ENCODE measurements around the gene MYH6.

The MYH6 gene

GRCh38 chr14:23381871-23382270, 26.2 kb downstream of the MYH6 start:
- TF ChIP-seq POLR2AphosphoS5 (IDR thresholded peaks at IDR 0.05; ENCODE audit: borderline replicate concordance, low read depth, low read length): no peak
- no peak for TF ChIP-seq EZH2 (IDR thresholded peaks at IDR 0.05)
- TF ChIP-seq FOXP2 (optimal IDR thresholded peaks at IDR 0.05; ENCODE audit: control extremely low read depth, extremely low read length, insufficient read depth): no peak
- no peaks in the 10 kb centered on the region for H3K9me3 ChIP-seq (ENCODE audit: low read depth, low read length)
- H3K4me3 ChIP-seq: no peak overlapping the region
- no peak overlapping the region for H3K27ac ChIP-seq
- no peak for DNase-seq (ENCODE audit: low read depth, low spot score)
- H3K9ac ChIP-seq (ENCODE audit: insufficient read length): no peak overlapping the region
- no peaks in the 10 kb centered on the region for H3K36me3 ChIP-seq (ENCODE audit: insufficient read depth, low read length)

- H3K36me3 ChIP-seq (ENCODE audit: insufficient read depth, low read length): no peaks in the 10 kb centered on the region
These were observed 27.1 kb downstream of the MYH6 start for GRCh38 chr14:23380976-23381375.

GRCh38 chr14:23380197-23380914, 27.7 kb downstream of the MYH6 start:
- Histone ChIP-seq H3K36me3 (ENCODE audit: insufficient read depth, low read length) (no peaks in the 10 kb centered on the region), H3K9me3 (ENCODE audit: low read depth, low read length) (no peaks in the 10 kb centered on the region), H3K4me3 (no peak overlapping the region), H3K27ac (no peak overlapping the region), H3K9ac (ENCODE audit: insufficient read length) (no peak overlapping the region)
- TF ChIP-seq POLR2AphosphoS5 (IDR thresholded peaks at IDR 0.05; ENCODE audit: borderline replicate concordance, low read depth, low read length) (no peak), EZH2 (IDR thresholded peaks at IDR 0.05) (no peak), FOXP2 (optimal IDR thresholded peaks at IDR 0.05; ENCODE audit: control extremely low read depth, extremely low read length, insufficient read depth) (no peak)
- DNase-seq (ENCODE audit: low read depth, low spot score): no peak

More at GRCh38 chr14:23380976-23381375, 27.1 kb downstream of the MYH6 start:
- Histone ChIP-seq H3K27ac (no peak overlapping the region), H3K9ac (ENCODE audit: insufficient read length) (no peak overlapping the region), H3K4me3 (no peak overlapping the region), H3K9me3 (ENCODE audit: low read depth, low read length) (no peaks in the 10 kb centered on the region)
- DNase-seq (ENCODE audit: low read depth, low spot score): no peak
- TF ChIP-seq FOXP2 (optimal IDR thresholded peaks at IDR 0.05; ENCODE audit: control extremely low read depth, extremely low read length, insufficient read depth) (no peak), POLR2AphosphoS5 (IDR thresholded peaks at IDR 0.05; ENCODE audit: borderline replicate concordance, low read depth, low read length) (no peak), EZH2 (IDR thresholded peaks at IDR 0.05) (no peak)

GRCh38 chr14:23379366-23380196, 28.5 kb downstream of the MYH6 start:
- Histone ChIP-seq H3K27ac (no peak overlapping the region), H3K9me3 (ENCODE audit: low read depth, low read length) (no peaks in the 10 kb centered on the region), H3K4me3 (no peak overlapping the region), H3K9ac (ENCODE audit: insufficient read length) (no peak overlapping the region), H3K36me3 (ENCODE audit: insufficient read depth, low read length) (no peaks in the 10 kb centered on the region)
- TF ChIP-seq FOXP2 (optimal IDR thresholded peaks at IDR 0.05; ENCODE audit: control extremely low read depth, extremely low read length, insufficient read depth) (no peak), POLR2AphosphoS5 (IDR thresholded peaks at IDR 0.05; ENCODE audit: borderline replicate concordance, low read depth, low read length) (no peak), EZH2 (IDR thresholded peaks at IDR 0.05) (no peak)
- no peak for DNase-seq (ENCODE audit: low read depth, low spot score)

- DNase-seq (ENCODE audit: low read depth, low spot score): no peak
- Histone ChIP-seq H3K9me3 (ENCODE audit: low read depth, low read length) (no peaks in the 10 kb centered on the region), H3K9ac (ENCODE audit: insufficient read length) (no peak overlapping the region), H3K36me3 (ENCODE audit: insufficient read depth, low read length) (no peaks in the 10 kb centered on the region), H3K27ac (no peak overlapping the region), H3K4me3 (no peak overlapping the region)
- TF ChIP-seq EZH2 (IDR thresholded peaks at IDR 0.05): no peak
- TF ChIP-seq POLR2AphosphoS5 (IDR thresholded peaks at IDR 0.05; ENCODE audit: borderline replicate concordance, low read depth, low read length): no peak
- TF ChIP-seq FOXP2 (optimal IDR thresholded peaks at IDR 0.05; ENCODE audit: control extremely low read depth, extremely low read length, insufficient read depth): no peak
These were observed 29.4 kb downstream of the MYH6 start for GRCh38 chr14:23378612-23379220.

DNA sequence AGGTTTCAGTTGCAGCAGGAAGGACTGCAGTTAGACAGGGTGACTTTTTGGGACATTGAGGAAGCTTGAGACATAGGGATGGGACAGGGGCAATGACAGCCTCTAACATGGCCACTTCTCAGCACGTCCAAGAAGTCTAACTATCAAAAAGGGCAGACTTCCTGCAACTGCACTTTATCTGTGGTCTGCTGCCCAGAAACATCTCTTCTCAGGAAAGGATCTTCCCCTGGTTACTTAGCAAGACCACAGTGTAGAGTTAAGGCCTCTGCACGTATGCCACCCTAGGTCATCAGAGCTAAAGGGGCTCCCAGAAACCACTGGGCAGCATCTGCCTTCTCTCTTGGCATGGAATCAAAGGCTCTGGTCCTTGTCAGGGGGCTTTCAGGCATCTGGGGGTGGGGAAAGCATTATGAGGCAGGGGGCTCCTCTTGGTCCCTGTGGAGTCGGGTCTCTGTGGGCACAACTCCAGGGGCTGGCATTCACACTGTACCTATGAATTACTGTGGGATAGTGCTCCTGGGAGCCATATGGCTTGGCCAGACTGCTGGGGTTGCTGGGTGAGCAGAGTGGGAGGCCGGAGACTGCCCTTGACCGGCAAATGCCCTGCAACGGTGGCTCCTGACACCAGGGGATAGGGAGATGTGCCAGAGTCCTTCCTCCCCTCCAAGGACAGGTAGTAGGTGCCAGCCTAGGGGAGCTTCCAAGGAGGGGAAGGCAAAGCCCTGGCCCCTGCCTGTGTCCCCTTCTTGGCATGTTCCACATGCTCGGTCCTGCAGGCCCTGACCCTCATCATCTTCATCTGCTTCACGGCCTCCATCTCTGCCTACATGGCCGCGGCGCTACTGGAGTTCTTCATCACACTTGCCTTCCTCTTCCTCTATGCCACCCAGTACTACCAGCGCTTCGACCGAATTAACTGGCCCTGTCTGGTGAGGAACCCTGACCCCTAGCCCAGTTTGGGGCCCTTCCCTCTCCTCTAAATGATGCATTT, 30.2 kb downstream of the MYH6 start:
- Histone ChIP-seq H3K9me3 (ENCODE audit: low read depth, low read length) (no peaks in the 10 kb centered on the region), H3K27ac (no peak overlapping the region), H3K36me3 (ENCODE audit: insufficient read depth, low read length) (no peaks in the 10 kb centered on the region), H3K4me3 (no peak overlapping the region), H3K9ac (ENCODE audit: insufficient read length) (no peak overlapping the region)
- TF ChIP-seq EZH2 (IDR thresholded peaks at IDR 0.05): no peak
- no peak for TF ChIP-seq POLR2AphosphoS5 (IDR thresholded peaks at IDR 0.05; ENCODE audit: borderline replicate concordance, low read depth, low read length)
- no peak for TF ChIP-seq FOXP2 (optimal IDR thresholded peaks at IDR 0.05; ENCODE audit: control extremely low read depth, extremely low read length, insufficient read depth)
- DNase-seq (ENCODE audit: low read depth, low spot score): no peak

- no peak overlapping the region for H3K4me3 ChIP-seq
- no peak overlapping the region for H3K27ac ChIP-seq
- TF ChIP-seq EZH2 (IDR thresholded peaks at IDR 0.05) (no peak), FOXP2 (optimal IDR thresholded peaks at IDR 0.05; ENCODE audit: control extremely low read depth, extremely low read length, insufficient read depth) (no peak), POLR2AphosphoS5 (IDR thresholded peaks at IDR 0.05; ENCODE audit: borderline replicate concordance, low read depth, low read length) (no peak)
- no peaks in the 10 kb centered on the region for H3K36me3 ChIP-seq (ENCODE audit: insufficient read depth, low read length)
- H3K9me3 ChIP-seq (ENCODE audit: low read depth, low read length): no peaks in the 10 kb centered on the region
- DNase-seq (ENCODE audit: low read depth, low spot score): no peak
- H3K9ac ChIP-seq (ENCODE audit: insufficient read length): no peak overlapping the region
These were observed 30.9 kb downstream of the MYH6 start for GRCh38 chr14:23377198-23377550.
